Stimulated activated CD8-positive, alpha-beta memory T cell treated with anti-CD3 and anti-CD28 coated beads, Interleukin-15, amount 100 ng/mL, for 24 hours (primary cell): ENCODE measurements around the gene BEAN1.

ENCODE experiments used
- DNase-seq: peaks from one replicate; pipeline ENCODE4 v3.0.0-alpha.2; 2020; ENCODE audit warnings: low read depth

The BEAN1 gene

DNA sequence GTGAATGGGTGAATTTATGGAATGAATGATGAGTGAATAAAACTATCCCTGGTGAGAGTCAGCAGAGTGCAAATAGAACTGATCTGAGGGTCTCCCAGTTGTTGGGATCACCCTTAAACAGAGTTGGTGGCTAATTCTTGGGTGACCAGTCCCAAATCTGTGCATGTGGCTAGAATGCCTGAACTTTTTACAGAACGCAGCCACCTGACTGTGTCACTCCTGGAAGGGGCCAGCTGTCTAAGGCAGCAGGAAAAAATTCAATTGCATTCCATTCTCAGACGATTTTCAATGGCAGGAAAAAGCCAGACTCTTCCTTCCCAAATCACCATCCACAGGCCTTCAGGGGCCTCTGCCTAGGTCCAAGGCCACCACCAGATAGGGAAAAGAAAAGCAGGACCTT lies 43.5 kb downstream of the BEAN1 start:
- DNase-seq, result no peak

DNA sequence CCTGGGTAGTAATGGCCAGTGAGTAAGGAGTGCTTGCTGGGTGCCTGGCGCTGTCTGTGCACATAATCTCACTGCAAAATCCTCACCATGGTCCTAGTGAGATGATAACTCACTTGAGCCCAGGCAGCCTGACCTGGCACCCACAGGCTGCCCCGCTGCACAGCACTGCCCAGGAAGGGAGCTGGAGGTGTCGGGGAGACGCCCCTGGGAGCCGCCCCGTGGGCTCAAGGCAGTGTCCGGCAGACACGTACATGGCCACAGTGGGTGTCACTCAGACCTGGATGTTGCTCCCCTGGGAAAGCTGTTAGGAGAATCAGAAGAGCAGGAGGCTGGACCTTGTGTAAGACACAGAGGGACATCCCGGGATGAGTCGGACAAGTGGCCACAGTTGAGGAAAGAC lies 44.2 kb downstream of the BEAN1 start:
- DNase-seq, result no peak

DNA sequence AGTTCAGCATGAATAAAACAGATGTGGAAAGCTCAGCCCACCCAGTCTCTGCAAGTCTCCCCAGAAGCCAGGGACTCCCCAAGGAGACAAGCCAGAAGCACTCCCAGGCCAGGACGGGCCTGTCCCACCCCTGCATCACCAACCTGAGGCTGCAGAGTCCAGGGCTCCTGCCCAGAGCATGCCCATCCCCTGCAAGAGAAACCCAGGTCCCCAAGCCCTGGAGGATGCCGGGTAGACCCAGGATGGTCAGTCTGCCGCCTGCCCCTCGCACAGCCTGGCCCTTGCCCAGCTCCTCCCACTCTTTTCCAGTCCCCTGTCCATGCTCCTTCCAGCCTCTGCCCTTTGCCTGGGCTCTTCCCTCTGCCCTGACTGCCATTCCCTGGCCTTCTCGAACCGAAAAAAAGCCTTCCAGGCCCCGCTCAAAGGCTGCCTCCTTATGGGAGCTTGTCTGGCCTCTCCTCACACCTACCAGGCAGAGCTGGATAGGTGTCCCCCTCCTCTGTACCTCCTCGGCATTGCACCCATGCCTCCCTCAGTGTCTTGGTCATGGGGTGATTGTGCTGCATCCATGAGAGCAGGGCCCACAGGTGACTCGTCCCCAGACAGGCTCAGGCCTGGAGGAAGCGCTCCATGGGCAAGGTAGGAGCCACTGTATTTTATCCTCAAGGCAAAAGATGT lies 44.8 kb downstream of the BEAN1 start:
- no peak for DNase-seq

DNA sequence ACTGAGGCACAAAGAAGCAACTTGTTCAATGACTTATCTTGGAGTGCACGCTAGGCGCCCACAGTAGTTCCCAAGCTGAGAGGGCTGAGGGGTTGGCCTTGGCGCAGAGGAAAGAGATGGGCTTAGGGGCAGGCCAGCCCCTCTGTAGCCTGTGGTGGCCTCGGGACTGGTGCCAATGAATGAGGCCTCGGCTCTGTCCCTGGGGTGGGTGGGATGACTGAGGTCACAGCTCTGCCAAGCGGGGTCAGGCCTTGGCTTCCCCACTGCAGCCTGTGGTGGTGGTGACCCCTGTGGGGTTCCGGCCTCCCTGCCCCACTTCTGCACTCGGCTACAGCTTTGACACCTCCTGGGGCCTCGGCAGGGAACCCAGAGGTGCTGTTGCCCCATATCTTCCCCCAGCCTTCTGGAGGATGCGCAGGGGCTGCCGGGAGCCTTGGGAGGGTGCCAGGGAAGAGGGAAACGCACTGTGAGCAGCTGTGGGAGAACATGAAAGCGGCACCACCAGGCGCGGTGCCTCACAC lies 46.0 kb downstream of the BEAN1 start:
- no peak for DNase-seq

DNA sequence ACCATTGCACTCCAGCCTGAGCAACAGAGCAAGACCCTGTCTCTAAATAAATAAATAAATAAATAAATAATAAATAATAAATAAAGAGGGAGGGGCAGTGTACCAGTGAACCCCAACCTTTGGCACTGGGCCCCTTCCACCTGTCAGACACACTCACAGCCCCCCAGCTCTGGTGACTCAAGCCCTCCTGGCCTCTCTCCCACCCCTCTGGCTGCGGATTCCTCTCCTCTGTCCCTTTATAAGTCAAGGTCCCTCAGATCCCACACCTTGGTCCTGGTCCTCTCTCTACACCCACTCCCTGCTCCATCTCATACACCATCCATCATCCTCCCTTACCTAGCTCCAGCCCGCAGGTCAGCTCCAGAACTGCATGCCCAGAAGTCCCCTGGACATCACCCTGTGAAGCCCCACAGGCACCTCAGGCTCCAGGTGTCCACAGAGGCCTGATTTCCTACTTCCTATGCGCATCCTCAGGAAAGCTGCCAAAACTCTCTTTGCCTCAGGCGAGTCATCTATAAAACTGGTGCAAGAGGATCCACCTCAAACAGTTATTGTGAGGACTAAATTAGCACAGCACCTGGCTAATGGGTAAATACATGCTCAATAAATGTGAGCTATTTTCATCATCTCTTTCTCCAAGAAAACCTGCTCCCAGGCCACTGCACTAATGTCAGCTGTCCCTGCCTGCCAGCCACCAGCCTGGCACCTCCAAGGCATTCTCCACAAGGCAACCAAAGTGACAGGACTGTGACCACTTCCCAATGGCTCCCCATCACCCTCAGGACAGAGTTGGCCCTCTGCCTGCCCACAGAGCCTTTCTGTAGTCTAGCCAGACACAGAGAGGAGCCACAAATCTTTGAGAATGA lies 46.8 kb downstream of the BEAN1 start:
- DNase-seq, result no peak

DNA sequence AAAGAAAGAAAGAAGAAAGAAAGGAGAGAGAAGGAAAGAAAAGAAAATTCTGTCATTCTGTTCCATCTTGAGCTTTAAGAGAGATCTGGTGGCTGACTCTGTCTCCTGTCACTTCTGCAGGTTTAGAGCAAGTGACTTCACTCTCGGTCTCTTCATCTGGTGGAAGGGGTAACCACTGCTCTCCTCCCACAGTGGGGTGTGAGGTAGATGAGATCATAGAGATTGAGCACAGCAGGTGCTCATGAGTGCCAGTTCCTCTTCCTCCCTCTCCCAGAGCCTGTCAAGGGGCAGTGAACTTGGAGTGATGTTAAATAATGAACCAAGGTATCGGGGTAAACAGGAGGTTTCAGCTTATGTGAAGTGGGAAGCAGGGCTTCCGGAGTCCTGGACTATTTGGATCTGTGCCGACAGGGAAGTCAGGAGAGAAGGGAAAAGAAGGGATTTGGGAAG lies 47.7 kb downstream of the BEAN1 start:
- DNase-seq, result no peak

DNA sequence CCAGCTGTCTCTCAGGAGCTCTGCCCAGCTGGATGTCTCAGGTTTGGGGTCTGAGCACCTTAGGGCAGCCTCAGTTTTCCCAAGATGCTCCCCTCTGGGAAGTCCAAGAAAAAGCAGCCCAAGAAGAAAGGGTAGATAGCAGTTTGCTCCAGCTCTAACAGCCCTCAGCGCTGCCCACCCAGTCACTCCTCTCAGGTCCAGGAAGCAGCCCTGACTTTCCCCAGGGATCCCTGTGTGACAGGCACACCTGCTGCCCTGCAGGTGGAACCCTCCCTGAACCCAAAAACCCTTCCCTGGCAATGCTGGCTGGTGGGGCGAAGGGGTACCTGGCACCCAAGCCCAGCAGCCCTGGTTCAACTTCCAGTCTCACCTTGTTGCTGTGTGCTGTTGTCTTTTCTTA lies 48.1 kb downstream of the BEAN1 start:
- no peak for DNase-seq

DNA sequence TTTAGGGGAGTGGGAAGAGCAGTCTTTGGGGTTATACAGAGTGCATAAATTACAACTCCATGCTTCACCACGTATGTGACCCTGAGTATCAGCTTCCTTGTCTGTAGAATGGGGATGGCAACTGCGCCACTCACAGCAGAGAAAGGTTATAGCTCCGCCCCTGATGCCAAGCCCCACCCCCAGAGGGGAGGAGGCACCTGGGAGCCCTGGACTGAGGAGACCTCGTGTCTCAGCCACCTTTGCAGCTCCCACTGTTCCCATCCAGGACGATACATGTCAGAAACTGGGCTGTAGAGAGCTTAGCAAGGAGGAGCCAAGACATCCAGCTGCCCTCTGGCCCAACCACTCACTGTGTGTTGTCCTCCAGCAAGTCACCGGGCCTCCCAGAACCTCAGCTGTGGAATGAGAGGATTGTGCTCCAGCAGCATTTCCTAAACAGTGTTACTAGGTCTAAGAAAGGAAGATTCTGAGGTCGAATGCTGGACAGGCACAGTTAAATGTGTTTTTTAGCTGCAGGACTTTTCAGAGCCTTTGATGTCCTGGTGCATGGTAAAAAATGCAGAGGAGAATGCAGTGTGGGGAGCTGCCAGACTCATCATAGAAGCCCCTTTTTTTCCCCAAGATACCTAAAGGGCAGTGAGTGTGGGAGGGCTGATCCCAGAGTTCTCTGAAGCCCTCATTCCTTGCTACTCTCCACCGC lies 49.4 kb downstream of the BEAN1 start:
- DNase-seq, result no peak

DNA sequence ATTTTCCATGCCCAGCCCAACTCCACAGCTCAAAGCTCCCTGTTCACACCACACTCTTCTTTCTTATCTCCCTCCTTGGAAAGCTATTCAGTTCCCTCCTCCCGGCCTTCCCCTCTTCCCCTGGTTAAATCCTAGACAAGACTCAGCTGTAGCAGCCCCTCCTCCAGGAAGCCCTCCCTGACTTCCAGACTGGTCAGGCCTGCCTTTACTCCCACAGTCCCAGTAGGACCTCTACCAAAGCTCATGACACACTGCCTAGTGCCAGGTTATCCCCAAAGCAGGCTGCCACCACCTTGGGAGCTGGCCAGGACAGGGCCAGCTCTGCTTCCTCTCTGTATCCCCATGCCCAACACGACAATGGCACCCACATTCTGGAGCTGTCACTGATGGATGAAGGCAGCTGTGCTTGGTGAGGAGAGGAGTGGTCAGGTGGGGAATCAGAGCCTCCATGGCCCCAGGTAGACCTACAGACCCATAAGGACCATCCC lies 50.0 kb downstream of the BEAN1 start:
- DNase-seq, result no peak

DNA sequence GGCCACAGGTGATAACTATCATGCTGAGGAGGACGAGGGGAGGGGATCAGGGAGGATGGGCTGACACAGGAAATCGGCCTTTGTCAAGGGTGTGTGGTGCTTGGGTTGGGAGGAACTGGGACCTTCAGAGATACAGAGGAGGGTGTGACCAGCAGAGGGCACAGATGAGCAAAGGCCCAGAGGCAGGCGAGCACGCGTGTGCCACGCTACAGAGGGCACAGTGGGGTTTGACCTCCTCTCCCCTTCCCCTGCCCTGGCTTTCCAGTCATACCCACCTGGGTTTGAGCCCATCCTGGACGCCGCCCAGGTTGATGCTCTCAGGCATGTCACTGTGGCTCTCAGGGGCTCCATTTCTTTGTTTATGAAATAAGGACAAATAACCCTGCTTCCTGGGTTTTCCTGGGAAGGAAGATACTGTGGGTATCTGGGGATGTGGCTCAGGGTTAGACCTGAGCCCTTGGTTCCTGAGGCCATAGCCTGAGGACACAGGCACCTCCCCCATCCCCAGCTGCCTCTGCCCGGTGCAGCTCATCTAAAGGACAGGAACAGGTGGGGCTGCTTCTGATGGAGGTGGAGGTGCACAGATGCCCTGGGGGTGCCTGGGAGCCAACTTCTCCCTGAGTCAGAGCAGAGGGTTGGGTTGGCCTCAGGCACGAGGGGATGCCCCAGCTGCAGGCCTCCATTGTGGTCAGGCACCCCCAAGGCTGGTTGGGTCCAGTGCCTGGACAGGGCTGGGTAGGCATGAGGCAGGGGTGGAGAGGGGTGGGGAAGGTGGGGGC lies 51.8 kb downstream of the BEAN1 start:
- DNase-seq, result peak; percentile 45

DNA sequence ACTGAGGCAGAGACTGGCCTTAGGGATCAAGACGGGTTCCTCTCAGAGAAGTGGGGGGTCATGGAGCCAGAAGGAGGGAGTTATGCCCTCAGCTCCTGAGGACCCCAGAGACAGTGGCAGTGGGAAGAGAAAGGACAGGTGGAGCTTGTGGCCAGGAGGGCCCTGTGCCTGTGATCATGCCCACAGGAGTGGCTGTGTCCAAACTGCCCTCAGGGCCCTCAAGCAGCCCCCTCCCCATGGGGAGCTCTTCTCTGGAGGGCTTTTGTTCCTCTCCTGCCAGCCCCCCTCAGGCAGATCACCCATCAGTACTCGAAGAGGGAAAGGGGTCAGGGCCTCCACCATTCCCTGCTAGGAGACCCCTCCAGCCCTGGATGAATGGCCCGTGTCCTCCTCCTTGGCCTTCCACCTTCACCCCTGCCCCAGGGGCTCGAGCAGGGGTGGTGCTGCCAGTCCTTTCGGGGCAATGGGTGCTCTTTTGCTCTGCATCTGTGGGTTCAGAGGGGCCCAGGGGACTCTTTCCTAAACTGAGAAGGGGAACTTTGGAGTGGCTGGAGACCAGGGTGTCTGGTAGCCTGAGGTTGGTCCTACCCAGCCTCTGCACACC lies 52.7 kb downstream of the BEAN1 start:
- no peak for DNase-seq

DNA sequence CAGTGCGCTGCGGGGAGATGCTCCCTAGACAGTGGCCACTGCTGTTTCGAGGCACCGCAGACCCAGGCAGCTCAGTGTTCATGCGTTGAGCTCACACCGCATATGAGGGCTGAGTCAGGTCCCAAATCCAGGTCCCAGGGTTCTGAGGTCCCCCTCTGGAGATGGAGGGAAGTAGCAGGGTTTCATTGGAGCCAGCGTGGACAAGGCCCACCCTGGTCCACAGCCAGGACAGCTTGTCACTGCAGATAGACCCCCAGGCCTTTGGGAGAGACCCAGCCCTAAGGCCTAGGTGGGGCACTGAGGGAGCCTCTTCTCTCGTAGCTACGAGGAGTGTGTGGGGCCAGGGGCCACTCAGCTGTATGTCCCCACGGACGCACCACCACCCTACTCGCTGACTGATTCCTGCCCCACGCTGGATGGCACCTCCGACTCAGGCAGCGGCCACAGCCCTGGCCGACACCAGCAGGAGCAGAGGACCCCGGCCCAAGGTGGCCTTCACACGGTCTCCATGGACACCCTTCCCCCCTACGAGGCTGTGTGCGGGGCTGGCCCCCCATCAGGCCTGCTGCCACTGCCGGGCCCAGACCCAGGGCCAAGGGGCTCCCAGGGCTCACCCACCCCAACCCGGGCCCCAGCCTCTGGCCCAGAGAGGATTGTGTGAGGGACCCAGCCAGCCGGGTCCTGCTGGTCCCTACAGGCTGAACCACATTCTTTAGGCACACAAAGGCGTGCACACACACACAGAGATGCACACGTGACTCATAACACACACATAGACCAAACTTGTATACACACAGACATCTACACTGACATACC lies 53.4 kb downstream of the BEAN1 start:
- no peak for DNase-seq

DNA sequence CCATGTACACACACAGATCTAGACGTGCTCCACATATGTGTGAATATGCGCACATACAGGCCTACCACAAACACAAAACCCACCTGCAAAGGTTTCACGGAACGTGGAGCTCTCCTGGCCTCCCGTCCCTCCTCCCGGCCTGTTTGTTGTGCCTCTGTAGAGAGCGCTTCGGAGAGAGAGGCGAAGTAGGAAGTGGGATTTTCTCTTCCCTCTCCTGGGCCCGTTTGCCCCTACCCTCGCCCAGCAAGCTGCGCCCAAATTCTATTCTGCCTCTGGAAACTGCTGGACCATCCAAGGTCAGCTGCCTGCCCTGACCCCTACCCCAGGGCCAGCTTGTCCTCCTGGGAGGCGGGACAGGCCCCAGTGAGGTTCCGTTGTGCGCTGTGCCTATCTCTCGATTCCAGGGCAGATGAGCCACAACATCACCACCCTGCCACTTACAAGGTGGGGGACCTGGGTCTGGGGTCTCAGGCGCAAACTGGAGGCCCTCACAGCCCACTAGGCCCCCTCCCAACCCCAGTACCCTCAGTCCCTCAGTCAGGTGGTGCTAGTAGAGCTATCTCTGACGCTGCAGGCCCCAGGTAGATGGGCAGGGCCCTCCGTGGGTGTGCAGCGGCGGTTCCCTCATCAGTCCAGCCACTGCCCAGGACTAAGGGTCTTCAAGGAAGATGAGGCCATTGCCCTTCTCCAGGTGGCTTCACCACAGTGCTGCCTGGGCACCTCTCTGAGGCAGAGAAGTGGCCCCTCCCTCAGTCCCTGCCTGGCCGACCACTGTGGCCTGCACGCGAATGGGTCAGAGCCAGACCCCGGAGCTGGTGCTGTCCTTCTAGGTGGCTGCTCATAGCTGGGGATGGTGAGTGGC lies 54.2 kb downstream of the BEAN1 start:
- no peak for DNase-seq

DNA sequence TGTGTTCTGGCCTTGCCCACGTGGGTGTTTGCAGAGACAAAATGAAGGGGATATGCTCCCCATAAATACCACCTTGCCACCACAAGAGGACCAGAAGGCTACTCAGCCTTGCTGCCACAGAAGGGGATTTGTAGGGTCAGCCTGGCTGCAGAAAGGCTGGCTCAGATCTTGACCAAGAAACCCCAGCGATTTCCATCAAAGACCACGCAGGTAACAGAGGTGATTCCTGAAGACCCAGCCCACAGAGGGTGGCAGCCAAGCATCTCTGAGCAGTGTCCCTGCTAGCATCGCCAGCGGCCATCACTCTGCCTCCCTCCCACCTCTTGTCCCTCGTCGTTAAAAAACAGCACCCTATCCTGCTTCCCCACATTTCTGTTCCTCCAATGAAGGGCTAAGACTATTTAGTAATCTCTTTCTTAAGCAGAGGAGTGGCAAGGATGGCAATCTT lies 54.9 kb downstream of the BEAN1 start:
- no peak for DNase-seq

DNA sequence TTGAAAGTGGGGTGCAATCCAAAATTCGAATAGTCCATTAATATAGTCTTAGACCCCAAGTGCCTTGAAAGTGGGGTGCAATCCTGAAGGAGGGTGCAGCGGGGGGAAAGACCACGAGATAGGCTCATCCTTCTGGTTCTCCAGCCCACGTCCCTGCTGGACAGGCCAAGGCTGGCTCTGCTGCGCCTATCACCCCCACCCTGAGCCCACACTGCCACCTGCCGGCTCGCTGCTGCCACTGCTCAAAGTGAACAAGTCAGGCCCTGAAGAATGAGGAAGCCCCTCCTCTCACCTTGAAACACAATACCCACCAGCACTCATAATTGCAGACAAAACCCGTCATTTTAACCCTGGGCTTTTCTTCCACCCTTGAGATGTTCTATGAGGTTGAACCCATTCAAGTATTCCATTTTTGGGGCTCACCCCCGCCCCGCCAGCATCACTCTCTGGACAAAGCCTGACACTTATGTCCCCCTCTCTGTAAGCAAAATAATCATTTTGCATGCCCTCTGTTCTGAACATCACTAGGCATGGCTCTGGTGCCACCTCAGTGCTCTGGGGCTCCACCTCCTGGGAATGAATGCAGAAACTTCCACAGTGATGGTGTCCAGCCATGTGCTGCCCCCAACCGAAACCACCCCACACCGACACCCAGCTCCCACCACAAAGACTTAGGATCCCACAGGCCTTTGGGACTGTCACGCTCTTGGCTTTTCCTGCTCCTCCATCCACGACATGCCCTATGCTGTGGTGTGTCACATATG lies 56.8 kb downstream of the BEAN1 start:
- peak; percentile 44 for DNase-seq

DNA sequence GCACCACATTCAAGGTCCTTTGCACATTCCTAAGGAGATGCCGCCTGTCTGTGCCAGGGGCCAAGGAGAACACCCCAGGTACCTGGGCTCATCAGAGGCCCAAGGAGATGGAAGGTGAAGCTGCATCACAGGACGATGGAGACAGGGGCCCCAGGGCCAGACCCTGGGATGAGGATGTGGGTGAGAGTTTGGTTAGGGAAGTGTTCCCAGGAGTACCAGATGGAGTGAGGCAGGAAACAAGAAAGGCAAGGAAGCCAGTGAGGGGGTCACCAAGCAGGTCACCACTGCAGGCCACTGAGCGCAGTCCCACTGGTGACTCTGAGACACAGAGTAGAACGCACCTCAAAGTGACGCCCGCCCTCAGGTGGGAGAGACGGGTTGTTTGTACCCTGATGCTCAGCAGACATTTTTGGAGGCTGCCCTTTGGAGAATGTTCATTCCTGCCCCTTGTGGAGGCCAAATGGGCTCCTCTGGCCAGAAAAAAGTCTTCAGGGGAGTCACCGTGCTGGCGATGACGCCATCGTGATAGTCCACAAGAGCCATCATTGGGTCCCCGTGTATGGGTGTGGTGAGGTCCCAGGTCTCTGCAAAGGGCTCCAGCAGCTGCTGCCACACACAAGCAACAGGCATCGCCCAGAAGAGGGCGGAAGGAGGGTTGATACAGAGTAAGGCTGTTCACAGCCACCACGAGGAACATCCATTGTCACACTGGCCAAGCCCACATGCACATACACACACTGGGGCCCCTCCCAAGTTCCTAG lies 57.5 kb downstream of the BEAN1 start:
- no peak for DNase-seq

DNA sequence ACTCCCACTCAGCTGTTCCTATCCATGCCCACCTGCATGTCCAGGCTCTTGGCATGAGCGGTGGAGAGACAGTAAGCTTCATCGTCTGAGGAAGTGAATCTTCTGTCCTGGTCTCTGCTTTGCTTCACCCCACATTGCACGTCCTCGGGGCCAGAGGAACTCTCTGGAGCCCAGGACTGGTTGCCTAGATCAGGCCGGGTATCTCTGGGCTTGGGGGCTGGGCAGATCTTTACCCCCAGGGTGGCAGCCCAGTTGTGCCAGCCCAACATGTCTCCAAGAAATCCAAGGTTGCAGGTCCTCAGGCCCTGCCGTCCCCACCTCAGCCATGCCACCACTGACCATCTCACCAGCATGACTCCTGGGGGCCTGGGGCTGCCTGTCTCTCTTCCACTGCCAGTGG lies 58.3 kb downstream of the BEAN1 start:
- DNase-seq, result no peak
